NCI-H2107 treated with DMSO at 0.1 percent for 48 hours (cell line): ENCODE data around the gene GPR61.

ENCODE experiments used
- DNase-seq: peaks from one replicate; lab custom pipeline; 2025; ENCODE audit not compliant: unreplicated experiment; lab: John Stamatoyannopoulos, UW

Gene GPR61

DNA sequence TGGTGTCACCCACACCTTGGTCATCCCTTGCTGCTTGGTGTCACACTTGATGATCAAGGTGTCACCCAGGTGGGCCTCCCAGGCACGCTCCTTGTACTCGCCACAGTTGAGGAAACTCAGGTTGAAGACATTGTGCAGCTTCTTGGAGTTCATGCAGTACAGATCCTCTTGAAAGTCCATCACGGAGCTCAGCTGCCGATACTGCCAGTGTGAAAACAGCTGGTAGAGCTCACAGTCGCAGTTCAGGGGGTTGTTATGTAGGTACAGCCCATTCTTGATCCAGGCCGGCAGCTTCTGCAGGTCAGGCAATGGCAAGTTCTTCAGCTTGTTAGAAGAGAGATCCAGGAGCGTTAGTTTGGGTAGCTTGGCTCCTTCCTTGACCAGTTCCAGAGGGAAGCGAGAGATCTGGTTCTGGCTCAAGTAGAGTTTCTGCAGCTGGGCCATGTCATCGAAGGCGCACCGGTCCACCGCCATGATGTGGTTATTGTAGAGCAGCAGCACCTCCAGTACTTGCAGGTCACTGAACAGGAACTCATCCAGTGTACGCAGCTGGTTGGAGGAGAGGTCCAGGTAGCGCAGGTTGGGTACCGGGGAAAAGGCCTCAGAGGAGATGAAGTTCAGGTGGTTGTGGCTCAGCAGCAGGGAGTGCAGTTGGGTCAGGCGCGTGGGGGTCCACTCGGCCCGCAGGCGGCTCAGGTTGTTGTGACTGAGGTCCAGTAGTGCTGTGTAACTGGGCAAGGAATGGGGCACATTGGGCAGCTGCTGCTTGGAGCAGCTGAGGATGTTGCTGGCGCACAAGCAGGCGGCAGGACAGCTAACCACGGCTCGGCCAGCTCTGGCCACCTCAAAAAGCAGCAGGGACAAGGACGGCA is 31.4 kb upstream of the GPR61 start:
- no peak for DNase-seq

DNA sequence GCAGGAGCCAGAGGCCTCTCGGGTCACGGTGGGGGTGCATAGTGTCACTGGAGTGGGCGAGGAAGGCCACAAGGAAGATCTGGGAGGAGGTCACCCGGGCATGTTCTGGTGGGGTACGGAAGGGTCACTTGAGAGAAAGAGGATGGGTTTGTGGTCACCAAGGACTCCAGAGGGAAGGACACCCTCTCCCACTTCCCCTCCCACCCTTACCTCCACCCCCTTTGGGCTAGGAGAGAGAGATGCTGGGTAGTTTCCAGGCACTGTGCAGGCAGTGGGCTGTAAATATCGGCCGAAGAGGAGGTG is 30.8 kb upstream of the GPR61 start:
- no peak for DNase-seq

DNA sequence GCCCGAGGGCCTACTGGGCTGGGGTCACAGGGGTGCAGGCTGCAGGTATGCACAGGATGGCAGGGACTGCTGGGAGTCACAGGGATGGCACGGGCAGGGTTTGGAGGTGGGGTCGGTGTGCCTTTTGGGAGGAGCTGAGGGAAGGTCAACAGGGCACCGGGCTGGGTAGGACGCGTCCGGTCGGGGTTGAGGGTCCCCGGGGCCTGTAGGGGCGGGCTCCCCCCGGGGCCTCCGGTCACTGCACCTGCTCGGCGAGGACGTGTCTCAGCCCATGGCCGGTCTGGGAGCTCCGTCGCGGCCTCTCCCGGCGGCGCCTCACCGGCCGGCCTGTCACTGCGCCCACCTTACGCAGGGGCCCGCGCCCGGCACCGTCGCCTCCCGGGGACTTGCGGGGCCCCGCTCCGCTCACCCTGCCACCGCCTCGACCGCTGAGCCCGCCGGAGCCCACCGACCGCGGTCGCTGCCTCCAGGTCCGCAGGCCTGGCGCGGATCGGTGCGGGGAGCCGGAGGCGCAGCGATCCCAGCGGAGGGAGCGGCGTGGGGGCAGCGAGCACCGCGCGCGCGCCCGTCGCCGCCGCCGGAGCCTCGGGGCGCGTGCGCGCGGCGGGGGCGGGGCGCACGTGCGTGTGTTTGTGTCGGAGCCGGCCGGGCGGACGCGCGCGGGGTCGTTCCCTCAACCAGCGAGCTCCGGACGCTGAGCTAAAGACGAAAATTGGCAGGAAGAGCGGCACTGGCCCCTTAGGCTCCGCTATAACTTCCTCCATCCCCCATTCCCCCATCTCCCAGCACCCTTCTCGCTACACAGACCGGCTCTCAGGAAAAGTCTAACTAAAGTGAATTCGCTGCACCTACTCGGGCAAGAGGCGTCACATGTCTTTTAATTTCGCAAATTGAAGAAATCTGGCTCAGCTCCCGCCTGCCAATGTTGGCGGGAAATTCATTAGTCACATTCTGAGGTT is 30.2 kb upstream of the GPR61 start, which contains the start of gene AMIGO1:
TSS of gene AMIGO1 (minus strand) at position 552 of the 959 bp plus-strand sequence. CDS start 815 bp downstream, outside the sequence.
- no peak for DNase-seq

DNA sequence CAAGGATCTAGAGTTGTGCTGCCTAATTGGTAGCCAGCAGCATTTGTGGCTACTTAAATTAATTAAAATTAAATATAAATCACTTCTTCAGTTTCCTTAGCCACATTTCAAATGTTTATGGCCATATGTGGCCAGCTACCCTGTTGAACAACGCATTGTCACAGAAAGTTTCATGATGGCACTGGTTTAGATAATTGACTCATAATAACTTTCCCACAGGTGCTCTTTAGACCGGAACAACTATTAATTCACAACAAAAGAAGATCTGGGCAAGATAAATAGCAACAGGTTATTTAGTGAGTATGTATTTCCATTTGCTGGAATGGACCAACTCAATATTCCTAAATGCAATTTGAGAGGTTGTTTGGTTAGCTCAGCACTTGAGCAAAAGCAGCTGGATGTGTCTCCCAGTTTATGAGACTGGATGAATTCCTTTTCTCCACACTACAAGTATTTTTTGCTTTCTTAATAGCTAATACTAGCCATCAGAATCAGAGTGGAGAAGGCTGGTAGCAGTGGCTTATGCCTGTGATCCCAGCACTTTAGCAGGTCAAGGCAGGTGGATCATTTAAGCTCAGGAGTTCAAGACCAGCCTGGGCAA is 26.5 kb upstream of the GPR61 start:
- peak; percentile 16 for DNase-seq

DNA sequence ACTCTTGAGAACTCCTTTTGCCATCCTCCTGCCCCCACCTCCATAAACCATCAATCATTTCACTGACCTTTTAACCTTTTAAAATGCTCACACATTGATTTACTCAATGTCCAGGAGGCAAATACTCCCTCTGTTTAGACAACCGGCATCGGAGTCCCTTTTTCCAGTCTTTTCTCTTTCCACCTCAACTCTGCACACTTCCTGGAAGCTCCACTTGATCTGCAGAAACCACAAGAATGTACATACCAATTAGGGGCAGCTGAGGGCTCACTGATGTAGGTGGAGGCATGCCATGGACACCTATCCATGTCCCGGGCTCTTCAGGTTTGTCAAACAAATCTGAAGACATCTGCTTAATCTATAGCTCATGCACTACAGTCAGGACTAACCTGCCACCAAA is 24.8 kb upstream of the GPR61 start:
- no peak for DNase-seq

DNA sequence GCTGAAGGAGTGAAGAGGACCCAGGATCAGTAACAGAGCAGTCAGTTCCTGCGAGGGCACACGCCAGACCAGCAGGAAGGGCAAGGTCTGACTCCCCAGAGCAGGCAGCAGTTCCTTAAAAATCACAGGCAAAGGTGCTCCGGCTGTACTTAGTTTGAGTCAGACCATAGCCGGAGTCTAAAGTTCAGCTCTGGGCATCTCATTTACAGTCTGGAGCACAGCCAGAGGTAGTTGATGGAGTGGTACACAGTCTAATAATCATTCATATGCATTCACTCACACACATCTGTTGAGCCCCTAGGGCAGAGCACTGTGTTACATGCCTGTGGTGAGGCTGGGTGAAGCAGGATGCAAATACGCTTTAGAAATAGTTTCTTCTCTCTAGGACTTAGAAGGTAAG is 22.8 kb upstream of the GPR61 start:
- DNase-seq, result no peak

DNA sequence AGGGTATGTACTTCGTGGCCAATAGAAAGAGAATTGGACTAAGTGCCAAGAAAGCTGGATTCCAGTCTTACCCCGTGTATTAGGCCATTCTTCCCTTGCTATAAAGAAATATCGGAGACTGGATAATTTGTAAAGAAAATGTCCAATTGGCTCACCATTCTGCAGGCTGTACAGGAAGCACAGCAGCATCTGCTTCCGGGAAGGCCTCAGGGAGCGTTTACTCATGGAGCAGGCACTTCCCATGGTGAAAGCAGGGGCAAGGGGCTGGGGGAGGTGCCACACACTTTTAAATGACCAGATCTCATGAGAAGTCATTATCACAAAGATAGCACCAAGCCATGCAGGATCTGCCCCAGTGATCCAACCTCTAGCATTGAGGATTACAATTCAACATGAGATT is 22.3 kb upstream of the GPR61 start:
- DNase-seq, result no peak

DNA sequence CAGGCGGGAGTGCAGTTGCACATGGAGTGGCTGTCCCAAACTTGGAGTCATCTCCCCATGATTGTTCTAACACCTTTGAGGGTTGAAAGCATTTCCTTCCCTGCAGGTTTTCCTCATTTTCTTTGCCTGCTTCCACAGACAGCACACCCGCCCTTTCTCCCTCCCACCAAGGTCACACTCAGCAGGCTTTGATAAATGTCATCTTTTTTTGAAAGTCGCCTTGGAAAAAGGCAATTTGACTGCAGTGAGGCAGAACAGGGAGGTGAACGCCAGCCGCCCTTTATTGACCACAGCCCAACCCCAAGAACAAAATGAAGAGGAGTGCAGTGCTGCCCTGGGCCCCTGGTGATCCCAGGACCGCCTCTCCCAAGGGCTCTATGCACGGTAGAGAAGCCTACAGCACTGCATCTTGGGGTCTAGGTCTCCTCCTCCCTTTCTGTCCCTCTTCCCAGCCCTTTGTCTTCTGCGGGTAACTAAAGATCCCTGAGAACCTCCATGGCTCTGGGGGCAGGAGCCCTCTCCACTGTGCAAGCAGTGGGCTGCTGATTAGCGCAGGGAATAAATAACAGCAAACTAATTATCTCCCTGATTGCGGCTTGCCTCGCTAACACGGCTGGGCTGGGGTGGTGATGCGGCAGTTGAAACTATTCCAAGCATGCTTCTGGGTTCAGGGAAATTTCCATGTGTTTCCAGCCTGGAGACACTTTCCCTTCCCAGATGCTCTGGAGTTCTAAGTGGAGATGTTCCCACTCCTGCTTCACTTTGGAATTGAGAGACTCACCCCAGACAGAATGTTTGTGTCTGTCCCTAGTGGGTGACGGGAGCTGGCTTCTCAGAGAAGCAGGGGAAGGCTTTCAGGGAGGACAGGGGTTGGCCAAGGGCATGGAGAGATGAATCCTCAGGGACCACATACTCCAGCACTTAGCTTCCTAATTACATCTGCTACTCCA is 18.4 kb upstream of the GPR61 start:
- DNase-seq, result no peak

DNA sequence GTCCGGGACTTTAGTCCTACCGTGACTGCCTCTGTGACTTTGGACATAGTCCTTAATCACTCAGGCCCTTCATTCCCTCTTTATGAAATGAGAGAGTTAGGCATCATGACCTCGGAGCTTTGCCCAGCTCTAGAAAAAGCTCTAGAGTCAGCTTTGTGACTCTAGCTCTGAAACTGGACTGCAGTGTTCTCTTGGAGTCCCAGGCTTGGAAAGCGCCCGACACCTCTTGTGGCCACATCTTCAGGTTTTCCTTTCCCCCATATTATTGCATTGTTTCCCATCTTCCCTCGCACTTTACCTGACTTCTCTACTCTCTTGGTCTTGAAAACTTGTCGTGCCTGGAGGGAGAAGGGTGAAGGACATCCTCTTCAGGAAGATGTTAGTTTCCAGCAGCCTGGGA is 17.6 kb upstream of the GPR61 start:
- DNase-seq, result no peak

DNA sequence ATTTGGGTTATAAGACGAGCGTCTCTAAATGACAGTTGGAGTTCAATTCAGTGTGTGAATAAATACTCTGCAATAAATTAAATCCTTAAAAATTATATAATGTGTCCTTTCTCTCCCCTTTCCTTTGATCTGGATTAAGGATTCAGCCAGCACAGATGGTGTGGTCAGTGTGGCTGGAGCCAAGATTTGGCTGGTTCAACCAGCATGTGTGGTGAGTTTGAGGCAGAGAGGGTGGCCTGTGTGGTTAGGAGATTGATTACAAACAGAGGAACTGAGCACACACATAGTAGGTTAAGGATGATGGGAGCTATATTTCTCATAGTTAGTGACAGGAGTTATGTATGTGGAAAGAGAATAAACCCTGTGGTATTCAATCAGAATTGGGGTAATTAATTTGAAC is 16.0 kb upstream of the GPR61 start:
- DNase-seq, result no peak

DNA sequence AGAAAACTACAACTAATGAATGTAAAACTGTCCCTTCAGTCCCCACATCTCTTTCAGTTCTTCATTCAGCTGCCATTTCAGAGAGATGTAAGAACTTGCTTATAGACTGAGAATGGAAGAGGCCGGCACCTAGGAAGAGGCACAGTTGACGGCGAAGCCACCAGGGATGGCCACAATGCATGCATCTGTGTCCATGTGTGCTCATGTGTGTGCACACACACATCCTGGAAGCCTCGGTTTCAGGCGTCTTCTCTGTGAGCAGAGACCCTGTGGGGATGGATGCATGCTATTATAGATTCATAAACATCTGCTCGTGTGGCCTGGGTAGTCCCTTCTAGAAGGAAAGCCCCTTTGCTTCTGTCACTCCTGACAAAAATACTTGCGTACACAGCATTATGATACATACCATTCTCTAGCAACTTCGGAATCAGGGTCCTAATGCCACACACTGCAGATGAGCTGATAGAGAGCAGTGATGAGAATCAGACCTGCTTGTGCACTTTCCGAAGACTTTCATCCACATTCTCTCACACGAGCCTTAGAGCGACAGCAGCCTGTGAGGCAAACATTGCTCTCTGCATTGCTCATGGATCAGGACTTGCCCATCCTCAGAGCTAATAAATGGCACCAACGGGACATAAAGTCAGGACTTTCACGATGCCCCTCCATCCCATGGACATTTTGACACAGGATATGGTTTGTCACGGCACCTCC is 12.4 kb upstream of the GPR61 start:
- no peak for DNase-seq

DNA sequence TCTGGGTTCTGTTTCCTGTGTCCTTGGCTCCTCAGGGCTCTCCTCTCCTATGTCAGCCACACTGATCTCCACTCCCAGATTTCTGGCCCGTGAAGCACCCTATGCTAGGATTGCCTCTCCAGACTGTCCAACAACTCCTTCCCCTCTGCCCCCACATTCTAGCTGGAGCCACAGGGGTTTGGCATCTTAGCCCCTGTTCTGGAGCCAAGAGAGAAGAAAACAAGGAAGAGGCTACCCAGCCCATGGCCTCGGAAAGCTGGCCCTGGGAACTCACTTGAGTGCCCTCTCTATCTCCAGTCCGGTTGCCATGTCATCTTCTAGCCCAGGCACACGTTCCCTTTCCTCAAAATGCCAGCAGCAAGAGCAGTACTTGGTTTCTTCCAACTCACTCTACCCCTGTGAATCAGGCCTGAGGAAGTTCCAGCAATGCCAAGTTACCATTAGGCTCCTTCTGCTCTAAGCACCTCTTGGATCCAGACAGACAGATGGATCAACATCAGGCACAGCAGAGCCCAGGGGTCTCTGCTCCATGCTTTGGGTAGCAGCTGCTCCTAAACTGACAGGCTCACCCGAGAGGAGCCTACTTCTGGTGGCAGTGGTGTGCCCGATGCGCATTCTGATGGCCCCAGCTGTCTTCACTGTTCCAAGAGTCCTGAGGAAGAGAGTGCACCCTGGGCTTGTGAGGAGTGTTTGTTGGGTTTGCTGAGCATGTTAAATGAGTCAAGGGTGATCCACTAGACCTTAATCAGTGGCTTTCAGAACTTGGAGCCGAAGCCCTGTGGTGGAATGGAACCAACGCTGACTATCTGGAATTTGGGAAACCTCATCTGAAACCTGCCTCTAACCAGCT is 11.6 kb upstream of the GPR61 start:
- no peak for DNase-seq

DNA sequence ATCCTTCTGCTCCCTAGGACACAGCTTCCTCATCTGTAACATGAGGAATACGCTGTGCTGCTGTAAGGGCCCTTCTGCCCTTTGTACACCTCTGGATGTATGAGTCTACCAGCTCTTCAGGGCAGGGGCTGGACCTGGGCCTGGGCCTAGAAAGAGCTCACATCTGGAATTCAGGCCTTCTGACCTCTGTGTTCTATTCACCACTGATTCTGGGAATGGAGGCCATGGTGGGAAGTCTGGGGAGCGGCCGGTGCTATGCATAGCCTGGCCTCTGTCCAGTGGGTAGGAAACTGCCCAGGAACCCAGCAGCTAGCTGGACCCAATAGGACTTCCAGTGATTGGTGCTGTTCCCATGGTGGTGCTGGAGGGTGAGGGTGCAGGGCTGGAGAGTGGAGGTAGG is 11.0 kb upstream of the GPR61 start:
- no peak for DNase-seq

DNA sequence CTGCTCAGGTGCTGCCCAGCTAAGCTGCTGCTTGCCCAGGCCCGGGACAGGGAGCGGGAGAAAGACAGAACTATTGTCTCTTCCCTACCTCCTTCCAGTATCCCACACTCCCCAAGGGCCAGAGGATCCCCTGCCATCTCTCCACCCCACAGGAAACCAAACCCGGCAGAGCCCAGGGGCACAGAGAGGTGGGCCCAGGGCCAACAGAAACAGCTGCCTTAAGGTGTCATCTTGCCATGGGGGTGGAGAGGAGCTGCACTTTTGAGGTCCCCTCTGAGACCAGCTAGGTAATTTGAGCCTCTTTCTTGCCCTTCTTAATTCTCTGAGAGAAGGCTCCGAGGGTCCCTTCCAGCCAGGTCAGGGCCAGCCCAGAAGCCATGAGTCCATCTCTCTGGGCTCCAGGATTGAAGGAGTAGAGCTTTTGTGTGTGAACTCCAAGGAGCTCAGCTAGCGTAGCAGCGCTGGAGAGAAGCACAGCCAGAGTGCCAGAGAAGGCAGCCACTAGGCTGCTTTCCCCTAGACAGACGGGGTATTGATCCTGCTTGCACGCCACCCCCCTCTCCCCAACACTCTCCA is 9.7 kb upstream of the GPR61 start:
- peak; percentile 57 for DNase-seq

DNA sequence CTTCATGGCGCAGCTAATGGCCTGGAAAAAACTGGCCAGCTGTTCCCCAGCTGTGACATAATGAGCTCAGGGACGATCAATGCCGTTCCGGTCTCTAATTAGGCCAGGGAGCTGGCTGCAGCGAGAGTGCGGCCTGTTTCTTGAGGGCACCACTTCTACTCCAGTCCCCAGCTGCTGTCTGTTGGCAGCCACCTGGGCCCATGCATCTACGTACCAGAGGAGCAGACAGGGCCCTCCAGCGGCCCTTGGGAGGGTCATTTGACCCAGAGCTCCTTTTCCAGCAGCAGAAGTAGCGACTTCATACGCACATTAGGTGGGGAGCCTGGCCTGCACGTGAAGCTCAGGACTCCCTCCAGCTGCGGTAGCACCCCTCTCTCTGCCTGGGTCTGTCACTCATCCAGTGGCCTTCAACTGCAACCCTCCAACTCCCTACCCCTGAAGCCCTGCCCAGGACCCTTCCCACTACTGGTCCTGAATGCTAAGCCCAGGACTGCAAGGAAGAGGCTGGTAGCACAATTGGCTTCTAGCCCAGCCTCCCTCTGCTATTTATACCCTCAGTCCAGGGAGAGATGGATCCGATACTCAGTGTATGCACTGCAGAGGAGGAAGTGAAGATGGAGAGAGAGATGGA is 9.1 kb upstream of the GPR61 start:
- peak; percentile 60 for DNase-seq

DNA sequence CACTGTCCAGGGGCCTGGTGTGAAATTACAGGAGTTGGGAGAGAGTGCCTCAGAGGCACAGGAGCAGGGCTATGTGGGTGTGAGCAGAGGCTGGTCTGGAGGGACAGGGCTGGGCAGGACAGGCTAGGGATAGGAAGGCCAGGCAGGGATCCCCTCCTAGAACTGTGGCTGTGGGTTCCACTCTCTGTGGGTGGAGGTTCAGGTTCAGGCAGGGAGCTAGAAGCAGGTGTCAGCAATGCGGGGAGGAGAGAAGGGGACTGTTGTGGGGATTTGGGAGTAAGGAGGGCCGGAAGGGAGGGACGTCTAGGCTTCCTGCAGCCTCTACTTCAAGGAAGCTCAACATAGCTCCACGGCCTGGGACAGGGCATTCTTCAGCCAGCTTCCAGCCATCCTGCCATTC is 8.3 kb upstream of the GPR61 start:
- DNase-seq, result no peak

DNA sequence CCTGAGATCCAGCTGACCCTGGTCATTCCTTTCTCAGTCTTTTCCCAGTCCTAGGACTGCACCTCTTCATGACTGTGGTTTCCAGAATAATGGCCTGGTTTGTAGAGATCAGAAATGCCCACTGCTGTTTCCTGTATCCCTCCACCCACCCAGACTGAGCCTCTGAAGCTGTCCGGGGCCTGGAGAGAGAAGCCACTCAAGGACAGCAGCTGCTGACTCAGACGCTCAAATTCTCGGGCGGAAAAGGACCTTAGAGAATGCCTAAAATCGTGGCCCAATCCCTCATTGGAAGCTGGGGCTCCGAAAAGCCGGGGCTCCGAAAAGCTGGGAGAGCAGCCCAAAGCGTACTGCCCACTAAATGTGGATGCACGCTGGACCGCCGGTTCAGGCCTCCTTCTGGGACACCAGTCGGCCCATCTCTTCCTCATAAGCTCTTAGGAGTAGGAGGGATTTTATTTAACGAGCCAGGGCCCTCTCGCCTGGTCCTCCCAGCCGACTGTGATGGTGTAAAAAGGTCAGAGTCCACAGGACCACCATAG is 7.8 kb upstream of the GPR61 start:
- no peak for DNase-seq
